GM21825 (cell line): ENCODE results near the gene SPSB4.
"Not testable (repeated sequence)": the region's sequence is repeated elsewhere in the genome, so short reads cannot be mapped to it uniquely, and the experiment has no call there.

Experiments used
- ATAC-seq: cut with Tn5 transposase; IDR thresholded peaks from one replicate; pipeline ENCODE4 v1.9.1; 2021; ENCODE audit warnings: mild to moderate bottlenecking, moderate library complexity; ENCODE audit not compliant: unreplicated experiment

Gene SPSB4

GRCh38 chr3:141050576-141051442, at the start of gene SPSB4:
Gene SPSB4 (plus strand): TSS chr3:141051347. CDS start chr3:141066105, 14,758 bp downstream.
- no peak for ATAC-seq

- no peak for ATAC-seq
Observed at GRCh38 chr3:141006344-141006743, 44.8 kb upstream of the SPSB4 start.

- no peak for ATAC-seq
Observed at GRCh38 chr3:141009496-141009895, 41.7 kb upstream of the SPSB4 start.

- ATAC-seq, result peak; percentile 78
Observed at GRCh38 chr3:141011232-141011996, 39.7 kb upstream of the SPSB4 start.

- no peak for ATAC-seq
Observed at GRCh38 chr3:141011997-141012262, 39.2 kb upstream of the SPSB4 start.

- ATAC-seq, result no peak
Observed at GRCh38 chr3:141012571-141012970, 38.6 kb upstream of the SPSB4 start.

- no peak for ATAC-seq
Observed at GRCh38 chr3:141015481-141015880, 35.7 kb upstream of the SPSB4 start.

GRCh38 chr3:141017366-141018322, 33.5 kb upstream of the SPSB4 start:
- ATAC-seq, result not testable (repeated sequence)

- ATAC-seq, result no peak
Observed at GRCh38 chr3:141019244-141019643, 31.9 kb upstream of the SPSB4 start.

- ATAC-seq, result no peak
Observed at GRCh38 chr3:141020143-141020830, 30.9 kb upstream of the SPSB4 start.

- ATAC-seq, result no peak
Observed at GRCh38 chr3:141021261-141021660, 29.9 kb upstream of the SPSB4 start.

GRCh38 chr3:141030296-141030695, 20.9 kb upstream of the SPSB4 start:
- no peak for ATAC-seq

GRCh38 chr3:141039589-141039988, 11.6 kb upstream of the SPSB4 start:
- no peak for ATAC-seq

- no peak for ATAC-seq
Observed at GRCh38 chr3:141044695-141045641, 6.2 kb upstream of the SPSB4 start.

GRCh38 chr3:141045849-141046248, 5.3 kb upstream of the SPSB4 start:
- no peak for ATAC-seq

GRCh38 chr3:141047168-141047567, 4.0 kb upstream of the SPSB4 start:
- ATAC-seq, result no peak

GRCh38 chr3:141049681-141050080, 1.5 kb upstream of the SPSB4 start:
- ATAC-seq, result no peak

GRCh38 chr3:141051443-141052200, 475 bp downstream of the SPSB4 start:
- no peak for ATAC-seq
